Osteoblast (primary cell): ENCODE data around the gene ESAM. TPM values are rescaled to one million over a fixed set of nuclear protein-coding genes. Genes with fewer than 3 reads are reported as not detected.
A peak's percentile ranks its signal among the peaks of the same experiment; 100 is the strongest.
"Not testable (repeated sequence)": the region's sequence is repeated elsewhere in the genome, so short reads cannot be mapped to it uniquely, and the experiment has no call there.

Source experiments
- DNase-seq: peaks from one replicate; pipeline ENCODE4 v3.0.0; 2011; ENCODE audit warnings: low spot score, mixed read lengths; ENCODE audit not compliant: insufficient read length; ENCODE audit errors: missing footprints
- H2AFZ ChIP-seq: 2 replicates; pipeline ENCODE4 v1.6.0; 2011; ENCODE audit warnings: mild to moderate bottlenecking, low read length
- H3K27ac ChIP-seq: 2 replicates; pipeline ENCODE4 v1.5.1; 2011; ENCODE audit warnings: mild to moderate bottlenecking, low read depth, low read length, moderate library complexity
- H3K27me3 ChIP-seq: 2 replicates; pipeline ENCODE4 v1.6.0; 2012; ENCODE audit warnings: mild to moderate bottlenecking, control low read depth, inconsistent platforms, low read length, moderate library complexity; ENCODE audit not compliant: insufficient read depth
- H3K36me3 ChIP-seq: 2 replicates; pipeline ENCODE4 v1.5.1; 2011; ENCODE audit warnings: mild to moderate bottlenecking, low read length, control low read depth, moderate library complexity; ENCODE audit not compliant: insufficient read depth
- H3K4me1 ChIP-seq: 2 replicates; pipeline ENCODE4 v1.5.1; 2011; ENCODE audit warnings: mild to moderate bottlenecking, low read length, control low read depth, moderate library complexity; ENCODE audit not compliant: insufficient read depth
- H3K4me2 ChIP-seq: 2 replicates; pipeline ENCODE4 v1.6.0; 2011; ENCODE audit warnings: mild to moderate bottlenecking, low read length; ENCODE audit not compliant: insufficient read depth
- H3K4me3 ChIP-seq: fragments of 200-600 bp; sonication (generic); 3 replicates; pipeline ENCODE4 v1.5.1; 2012; ENCODE audit warnings: mild to moderate bottlenecking, low read length, inconsistent platforms; ENCODE audit not compliant: insufficient read depth
- H3K79me2 ChIP-seq: 2 replicates; pipeline ENCODE4 v1.6.0; 2012; ENCODE audit warnings: mild to moderate bottlenecking, low read length, control low read depth, inconsistent platforms; ENCODE audit not compliant: insufficient read depth
- H3K9me3 ChIP-seq: 2 replicates; pipeline ENCODE4 v1.5.1; 2011; ENCODE audit warnings: low read depth, low read length, control low read depth
- H4K20me1 ChIP-seq: 2 replicates; pipeline ENCODE4 v1.6.0; 2012; ENCODE audit warnings: mild to moderate bottlenecking, low read length, control low read depth; ENCODE audit not compliant: insufficient read depth
- total RNA-seq: library from RNA; depleted of rRNA; stranded (reverse); fragments of >200 nt; gene quantifications from 2 replicates; pipeline ENCODE4 v1.2.3, GENCODE V29; 2012
- TF ChIP-seq, protein P1 (sequence below): IDR thresholded peaks from 2 replicates; pipeline ENCODE4 v1.5.1; 2011; ENCODE audit warnings: mild to moderate bottlenecking, low read depth, low read length, moderate library complexity; ENCODE audit errors: extremely low read depth

ESAM gene
- total RNA-seq, 1 donor: under 0.01 TPM

DNA sequence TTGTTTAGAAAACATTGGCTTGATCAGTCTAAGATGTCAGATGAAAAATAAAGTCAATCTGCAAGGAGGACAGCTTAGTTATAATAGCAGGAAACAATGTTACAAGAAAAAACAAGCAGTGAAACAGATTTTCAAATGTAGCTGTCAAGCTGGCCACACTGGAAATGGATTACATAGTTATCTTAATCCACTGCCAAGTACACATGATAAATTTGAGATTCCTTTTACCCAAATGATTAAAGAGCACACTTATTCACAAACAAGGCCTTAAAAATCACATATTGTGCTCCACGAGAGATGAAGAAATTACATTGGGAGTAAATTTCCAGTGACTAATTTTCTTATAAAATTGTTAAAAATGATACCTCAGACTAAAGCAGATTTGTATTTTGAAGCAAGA, 17.5 kb upstream of the ESAM start:
- no peak overlapping the region for H3K4me2 ChIP-seq
- no peaks in the 10 kb centered on the region for H3K36me3 ChIP-seq
- peaks cover 27% of the 10 kb centered on the region for H3K79me2 ChIP-seq
- H3K4me3 ChIP-seq: no peak overlapping the region
- no peaks in the 10 kb centered on the region for H3K9me3 ChIP-seq
- TF ChIP-seq, protein P1, sequence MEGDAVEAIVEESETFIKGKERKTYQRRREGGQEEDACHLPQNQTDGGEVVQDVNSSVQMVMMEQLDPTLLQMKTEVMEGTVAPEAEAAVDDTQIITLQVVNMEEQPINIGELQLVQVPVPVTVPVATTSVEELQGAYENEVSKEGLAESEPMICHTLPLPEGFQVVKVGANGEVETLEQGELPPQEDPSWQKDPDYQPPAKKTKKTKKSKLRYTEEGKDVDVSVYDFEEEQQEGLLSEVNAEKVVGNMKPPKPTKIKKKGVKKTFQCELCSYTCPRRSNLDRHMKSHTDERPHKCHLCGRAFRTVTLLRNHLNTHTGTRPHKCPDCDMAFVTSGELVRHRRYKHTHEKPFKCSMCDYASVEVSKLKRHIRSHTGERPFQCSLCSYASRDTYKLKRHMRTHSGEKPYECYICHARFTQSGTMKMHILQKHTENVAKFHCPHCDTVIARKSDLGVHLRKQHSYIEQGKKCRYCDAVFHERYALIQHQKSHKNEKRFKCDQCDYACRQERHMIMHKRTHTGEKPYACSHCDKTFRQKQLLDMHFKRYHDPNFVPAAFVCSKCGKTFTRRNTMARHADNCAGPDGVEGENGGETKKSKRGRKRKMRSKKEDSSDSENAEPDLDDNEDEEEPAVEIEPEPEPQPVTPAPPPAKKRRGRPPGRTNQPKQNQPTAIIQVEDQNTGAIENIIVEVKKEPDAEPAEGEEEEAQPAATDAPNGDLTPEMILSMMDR: no peak
- no peak overlapping the region for H3K27ac ChIP-seq
- no peak overlapping the region for H2AFZ ChIP-seq
- H3K4me1 ChIP-seq: no peaks in the 10 kb centered on the region
- no peak for DNase-seq
- H4K20me1 ChIP-seq: peaks cover 6% of the 10 kb centered on the region
- no peaks in the 10 kb centered on the region for H3K27me3 ChIP-seq

DNA sequence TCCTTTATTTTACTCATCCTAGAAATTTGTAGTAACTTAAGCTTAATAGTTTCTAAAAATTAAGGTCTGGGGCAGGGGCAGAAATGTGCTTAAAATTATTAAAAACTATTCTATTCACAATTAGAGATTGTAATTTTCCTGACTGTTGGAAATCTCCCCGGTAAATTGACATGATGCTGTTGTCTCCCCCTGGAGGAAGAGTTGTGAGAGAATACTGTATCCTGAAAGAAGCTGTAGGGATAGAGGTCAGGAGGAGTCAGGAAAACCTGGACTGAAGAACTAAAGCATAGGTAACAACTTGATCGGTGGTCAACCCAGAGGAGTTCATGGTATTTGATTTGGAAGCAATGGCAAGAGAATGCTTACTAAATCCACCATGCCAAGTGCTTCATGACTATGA, 16.2 kb upstream of the ESAM start:
- TF ChIP-seq, protein P1: peak; percentile 30
- H3K27ac ChIP-seq: no peak overlapping the region
- no peak overlapping the region for H3K4me3 ChIP-seq
- DNase-seq: no peak
- H3K27me3 ChIP-seq: no peaks in the 10 kb centered on the region
- peaks cover 22% of the 10 kb centered on the region for H3K79me2 ChIP-seq
- H3K4me2 ChIP-seq: no peak overlapping the region
- H3K36me3 ChIP-seq: no peaks in the 10 kb centered on the region
- no peaks in the 10 kb centered on the region for H3K4me1 ChIP-seq
- H2AFZ ChIP-seq: no peak overlapping the region
- H4K20me1 ChIP-seq: peaks cover 3% of the 10 kb centered on the region
- H3K9me3 ChIP-seq: no peaks in the 10 kb centered on the region

DNA sequence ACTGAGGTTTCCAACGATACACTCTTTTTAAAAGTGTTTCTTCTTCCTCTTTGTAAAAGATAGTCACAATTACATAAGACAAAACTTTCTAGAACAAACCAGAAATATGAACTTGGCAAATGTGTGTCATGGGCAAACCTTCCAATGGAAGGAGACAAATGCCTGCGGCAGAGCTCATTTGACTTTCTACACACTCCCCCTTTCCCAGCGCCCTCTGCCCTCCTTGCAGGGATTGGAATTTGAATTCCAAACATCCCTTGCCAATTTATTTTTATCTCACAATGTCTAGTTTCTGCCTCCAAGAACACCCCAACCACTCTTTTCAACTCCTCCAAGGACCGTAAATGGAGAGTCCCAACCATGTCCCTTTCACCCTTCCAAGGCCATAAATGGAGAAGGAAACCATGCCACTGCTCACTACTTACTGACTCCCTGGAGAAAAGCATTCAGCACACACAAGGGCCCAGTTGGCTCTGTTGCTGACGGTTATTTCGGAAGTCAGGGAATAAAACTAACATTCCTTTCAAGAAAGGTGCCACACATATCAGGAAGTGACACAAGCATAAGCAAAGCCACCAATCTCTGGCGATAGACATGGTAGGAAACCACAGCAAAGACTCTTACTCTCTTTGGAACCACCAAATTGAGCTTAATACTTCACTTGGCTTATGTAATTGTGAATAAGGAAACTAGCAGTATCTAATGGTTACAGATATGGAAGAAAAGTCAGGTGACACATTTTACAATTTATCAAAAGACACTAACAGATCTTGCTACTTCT, 15.0 kb upstream of the ESAM start:
- H3K27me3 ChIP-seq: no peaks in the 10 kb centered on the region
- no peak for DNase-seq
- peaks cover 18% of the 10 kb centered on the region for H3K79me2 ChIP-seq
- TF ChIP-seq, protein P1: no peak
- H2AFZ ChIP-seq: no peak overlapping the region
- no peak overlapping the region for H3K4me3 ChIP-seq
- no peaks in the 10 kb centered on the region for H3K9me3 ChIP-seq
- no peak overlapping the region for H3K27ac ChIP-seq
- H3K36me3 ChIP-seq: peaks cover under 1% of the 10 kb centered on the region
- H4K20me1 ChIP-seq: no peaks in the 10 kb centered on the region
- H3K4me1 ChIP-seq: no peaks in the 10 kb centered on the region
- H3K4me2 ChIP-seq: no peak overlapping the region

DNA sequence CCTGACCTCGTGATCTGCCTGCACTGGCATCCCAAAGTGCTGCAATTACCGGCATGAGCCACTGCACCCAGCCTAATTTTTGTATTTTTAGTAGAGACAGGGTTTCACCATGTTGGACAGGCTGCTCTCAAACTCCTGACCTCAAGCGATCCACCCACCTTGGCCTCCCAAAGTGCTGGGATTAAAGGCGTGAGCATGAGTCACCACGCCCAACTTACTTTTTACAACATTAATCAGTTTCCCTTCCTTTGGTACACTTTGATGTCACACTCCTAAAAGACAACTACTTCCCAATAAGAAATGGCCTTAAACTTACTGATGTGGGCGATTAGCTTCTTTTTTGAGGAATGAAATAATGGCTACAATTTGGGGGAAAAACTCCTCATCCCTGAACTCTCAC, 8.9 kb upstream of the ESAM start:
- peaks cover 18% of the 10 kb centered on the region for H3K36me3 ChIP-seq
- peaks cover 11% of the 10 kb centered on the region for H3K79me2 ChIP-seq
- not testable (repeated sequence) for H2AFZ ChIP-seq, H4K20me1 ChIP-seq, H3K4me2 ChIP-seq, DNase-seq, H3K27me3 ChIP-seq, H3K4me3 ChIP-seq, H3K27ac ChIP-seq, H3K4me1 ChIP-seq, H3K9me3 ChIP-seq
